ENCODE measurements around the gene LSM11.

LSM11 gene

DNA sequence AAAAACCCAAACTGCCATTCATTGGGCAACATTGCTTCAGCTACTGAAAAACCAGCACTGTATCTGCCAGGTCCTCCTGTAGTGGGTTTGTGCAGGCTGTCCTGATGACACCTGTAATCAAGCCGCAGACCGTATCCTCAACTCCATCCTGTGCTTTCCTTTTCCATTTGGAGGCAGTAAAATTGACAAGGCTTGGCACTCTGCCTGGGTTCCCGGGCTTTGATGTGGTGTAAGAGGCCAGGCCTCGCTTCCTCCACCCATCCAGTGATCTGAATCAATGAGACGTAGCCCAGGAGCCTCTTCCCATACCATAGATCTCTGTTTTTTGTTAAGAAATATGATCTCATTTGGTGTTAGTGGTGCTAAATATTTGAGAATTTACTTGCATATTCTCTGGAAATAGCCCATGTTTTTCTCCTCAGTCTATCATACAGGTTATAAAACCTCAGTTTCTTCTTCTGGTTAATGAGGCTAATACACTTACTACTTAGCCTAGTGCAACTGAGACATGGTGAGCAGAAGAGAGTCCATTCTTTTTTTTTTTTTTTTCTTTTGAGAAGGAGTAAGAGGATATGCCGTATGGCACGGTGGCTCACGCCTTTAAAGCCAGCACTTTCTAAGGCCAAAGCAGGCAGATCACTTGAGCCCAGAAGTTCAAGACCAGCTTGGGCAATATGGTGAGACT is 34.8 kb downstream of the LSM11 start:
- DNase-seq, result peak; percentile 70

DNA sequence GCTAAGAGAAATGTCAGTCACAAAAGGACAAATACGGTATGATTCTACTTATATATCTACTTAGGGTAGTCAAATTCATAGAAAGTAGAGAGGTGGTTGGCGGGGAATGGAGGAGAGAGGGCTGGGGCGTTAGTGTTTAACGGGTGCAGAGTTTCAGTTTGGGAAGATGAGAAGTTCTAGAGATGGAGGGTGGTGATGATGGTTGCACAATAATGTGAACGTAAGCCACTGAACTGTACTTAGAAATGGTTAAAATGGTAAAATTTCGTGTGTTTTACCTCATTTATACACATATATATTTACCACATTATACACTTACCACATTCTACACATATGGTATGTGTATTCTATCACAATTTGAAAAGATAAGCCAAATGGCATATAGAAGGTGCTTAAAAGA is 35.7 kb downstream of the LSM11 start:
- DNase-seq, result no peak

DNA sequence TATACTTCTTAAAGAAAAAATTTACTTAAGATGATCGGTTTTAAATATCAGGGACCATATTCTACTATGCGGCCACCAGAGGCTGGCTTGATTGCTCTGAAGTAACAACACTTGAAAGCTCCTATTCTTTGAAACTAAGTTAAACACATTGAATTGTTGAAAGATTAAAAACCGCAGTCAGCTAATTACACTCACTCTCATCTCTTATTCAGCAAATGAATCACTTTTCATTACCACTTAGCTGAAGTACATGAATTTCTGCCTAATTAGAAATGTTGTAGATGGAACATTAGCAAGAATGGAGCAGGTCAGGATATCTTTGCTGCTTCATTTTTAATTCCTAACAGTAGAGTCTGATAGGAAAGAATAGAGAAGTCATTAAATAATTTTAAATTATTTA is 42.3 kb downstream of the LSM11 start:
- no peak for DNase-seq

DNA sequence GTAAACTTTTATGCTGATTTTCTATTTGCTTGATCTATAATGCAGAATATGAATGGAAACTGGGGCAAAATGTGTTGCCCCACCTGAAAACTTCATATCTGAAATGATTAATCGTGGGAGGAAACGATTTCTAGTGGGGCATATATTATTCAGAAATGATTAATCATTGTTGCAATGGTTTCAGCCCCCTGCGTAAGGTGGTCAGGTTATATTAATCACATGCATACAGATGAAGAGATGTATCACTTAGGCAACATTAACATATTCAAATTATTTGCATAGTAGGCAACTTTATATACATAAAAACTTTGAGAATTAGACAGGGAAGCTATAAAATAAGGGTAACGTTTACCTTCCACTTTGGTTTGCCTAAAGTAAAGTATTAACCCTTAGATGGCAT is 49.8 kb downstream of the LSM11 start:
- DNase-seq, result no peak

DNA sequence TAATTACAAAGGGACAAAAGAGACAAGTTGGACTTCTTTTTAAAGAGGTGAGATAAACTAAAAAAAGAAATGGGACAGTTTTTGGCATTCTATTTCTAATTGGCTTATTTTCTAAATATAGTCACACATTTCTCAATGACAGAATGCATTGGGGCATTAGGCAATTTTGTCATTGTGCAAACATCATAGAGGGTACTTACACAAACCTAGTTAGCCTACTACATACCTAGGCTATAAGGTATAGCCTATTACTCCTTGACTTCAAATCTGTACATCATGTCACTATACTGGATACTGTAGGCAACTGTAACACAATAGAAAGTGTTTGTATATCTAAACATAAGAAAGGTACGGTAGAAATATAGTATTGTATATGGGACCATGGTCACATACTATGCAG is 56.1 kb downstream of the LSM11 start:
- no peak for DNase-seq

DNA sequence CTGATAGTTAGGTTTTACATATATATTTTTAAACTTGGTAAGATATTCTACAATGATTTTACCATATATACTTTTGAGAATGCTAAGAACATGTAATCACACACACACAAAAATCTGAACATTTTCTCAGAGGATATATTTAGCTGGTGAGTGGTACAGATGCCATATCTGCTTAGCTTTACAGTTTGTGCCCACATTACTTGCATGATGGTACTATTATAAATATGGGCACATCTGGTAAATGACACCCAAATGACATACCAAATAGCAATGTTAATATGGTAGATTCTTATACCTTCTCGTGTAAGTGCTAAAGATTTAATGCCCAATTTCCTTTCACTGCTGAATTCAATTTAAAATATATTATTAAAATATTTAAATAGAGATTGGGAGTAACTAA is 56.6 kb downstream of the LSM11 start:
- no peak for DNase-seq

DNA sequence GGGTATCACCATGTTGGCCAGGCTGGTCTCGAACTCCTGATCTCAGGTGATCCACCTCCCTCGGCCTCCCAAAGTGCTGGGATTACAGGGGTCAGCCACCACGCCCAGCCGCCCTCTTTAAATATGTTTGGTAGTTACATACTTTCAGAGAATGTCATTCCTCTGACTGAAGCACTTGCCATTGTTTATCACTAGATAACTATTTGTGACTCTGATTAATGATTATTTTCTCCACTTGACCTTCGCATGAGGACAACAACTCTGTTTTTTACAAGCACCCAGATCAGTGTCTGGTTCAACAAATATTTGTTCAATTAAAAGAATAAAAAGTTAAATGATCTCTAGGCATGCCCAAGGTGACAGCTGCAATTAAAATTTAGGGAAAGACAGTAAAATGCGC is 59.2 kb downstream of the LSM11 start:
- DNase-seq, result no peak

DNA sequence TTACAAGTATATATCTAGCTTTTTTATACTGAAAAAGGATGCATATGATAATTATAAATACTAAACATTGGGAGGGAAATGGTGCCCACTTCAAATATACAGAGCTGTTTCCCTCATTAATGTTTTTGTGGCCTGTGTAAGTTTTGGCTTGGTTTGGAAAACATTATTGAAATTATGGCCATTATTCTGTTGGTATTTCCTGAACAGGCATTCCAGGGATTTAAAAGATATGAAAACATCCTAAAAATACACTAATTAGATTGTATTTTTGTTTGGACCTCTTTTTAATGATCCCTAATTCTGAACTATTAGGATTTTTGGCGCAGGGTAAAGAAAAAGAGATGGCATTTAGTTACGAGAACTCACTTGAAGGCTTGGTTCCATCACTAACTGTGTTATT is 64.5 kb downstream of the LSM11 start:
- DNase-seq, result no peak
